T-cell (primary cell): ENCODE measurements around the gene RPS27L. TPM values are rescaled to one million over a fixed set of nuclear protein-coding genes. Genes with fewer than 3 reads are reported as not detected.
A peak's percentile ranks its signal among the peaks of the same experiment; 100 is the strongest.

Experiments
- ATAC-seq, 4 experiments: fragments of 200-7000 bp in 3 of 4; fragments of 150-1000 bp in 1 of 4; cut with Tn5 transposase; replicated peaks in 1 of 4; 1 replicate in 3 of 4; 2 replicates in 1 of 4; pipeline ENCODE4 v1.10.0; 2021; ENCODE audit warnings: moderate library complexity in 3 of 4, mild to moderate bottlenecking in 2 of 4, moderate number of reproducible peaks in 1 of 4
- CTCF ChIA-PET, 2 donors: fragments of 300-600 bp; sonication (Branson Sonifier 250); formaldehyde crosslinking; loops; one replicate each; lab custom pipeline; 2022; ENCODE audit warnings: antibody characterized with exemption in 2 of 2; lab: Charles Lee
- POLR2A ChIA-PET, 2 donors: fragments of 300-600 bp; sonication (Branson Sonifier 250); formaldehyde crosslinking; loops; one replicate each; lab custom pipeline; 2022; ENCODE audit warnings: antibody characterized with exemption in 2 of 2; lab: Charles Lee
- DNase-seq, 35 experiments: peaks; one replicate each; pipeline versions ENCODE4 v3.0.0 to v3.0.0-alpha.2; 2013 to 2023
- H3K27ac ChIP-seq: one replicate; pipeline ENCODE4 v1.5.1; 2013; ENCODE audit warnings: low read length
- H3K27me3 ChIP-seq, 2 experiments: replicated peaks in 1 of 2; 1 replicate in 1 of 2; 2 replicates in 1 of 2; pipeline versions ENCODE4 v1.6.1 to v1.7.0; 2013; ENCODE audit warnings: low read length in 1 of 2, mixed read lengths in 1 of 2; ENCODE audit not compliant: control insufficient read depth in 2 of 2, insufficient read depth in 2 of 2; ENCODE audit errors: extremely low read depth in 1 of 2
- H3K36me3 ChIP-seq, 2 donors: 1 replicate in 1 of 2; 2 replicates in 1 of 2; pipeline versions ENCODE4 v1.6.1 to v1.7.0; 2013; ENCODE audit warnings: low read length in 1 of 2; ENCODE audit not compliant: control insufficient read depth in 2 of 2, insufficient read depth in 1 of 2; ENCODE audit errors: extremely low read depth in 1 of 2
- H3K4me1 ChIP-seq, 2 experiments: 1 replicate in 1 of 2; 2 replicates in 1 of 2; pipeline versions ENCODE4 v1.6.1 to v1.7.0; 2013; ENCODE audit warnings: low read length in 2 of 2, mixed read lengths in 1 of 2; ENCODE audit not compliant: insufficient read depth in 2 of 2, control insufficient read depth in 1 of 2; ENCODE audit errors: extremely low read depth in 1 of 2
- H3K4me3 ChIP-seq, 2 donors: 1 replicate in 1 of 2; 2 replicates in 1 of 2; pipeline versions ENCODE4 v1.5.1 to v1.7.0; 2013; ENCODE audit warnings: mild to moderate bottlenecking in 2 of 2, low read length in 1 of 2, moderate library complexity in 1 of 2; ENCODE audit not compliant: control insufficient read depth in 1 of 2; ENCODE audit errors: extremely low read depth in 1 of 2
- H3K9me3 ChIP-seq: 2 replicates; pipeline ENCODE4 v1.7.0; 2013
- H3K27ac Mint-ChIP-seq, 2 donors: one replicate each; pipeline ENCODE4 v1.8.0; 2020 to 2021; ENCODE audit warnings: mild to moderate bottlenecking in 2 of 2, mixed read lengths in 2 of 2
- H3K27me3 Mint-ChIP-seq, 2 donors: one replicate each; pipeline ENCODE4 v1.8.0; 2021 to 2022; ENCODE audit warnings: mixed read lengths in 2 of 2
- H3K36me3 Mint-ChIP-seq: one replicate; pipeline ENCODE4 v1.8.0; 2021; ENCODE audit warnings: mixed read lengths
- H3K4me1 Mint-ChIP-seq, 3 donors: one replicate each; pipeline ENCODE4 v1.8.0; 2020 to 2022; ENCODE audit warnings: mixed read lengths in 3 of 3, mild to moderate bottlenecking in 1 of 3
- H3K4me3 Mint-ChIP-seq, 3 donors: one replicate each; pipeline ENCODE4 v1.8.0; 2020 to 2022; ENCODE audit warnings: mild to moderate bottlenecking in 3 of 3, mixed read lengths in 3 of 3, moderate library complexity in 3 of 3
- H3K9me3 Mint-ChIP-seq, 3 donors: one replicate each; pipeline ENCODE4 v1.8.0; 2020 to 2022; ENCODE audit warnings: mixed read lengths in 3 of 3
- WGBS: methylation state at CpG from one replicate; pipeline ENCODE4 v1.1.5; 2013; ENCODE audit warnings: missing lambda C conversion rate; ENCODE audit not compliant: insufficient coverage; 5-methylcytosine and 5-hydroxymethylcytosine counted together
- total RNA-seq, 35 experiments: library from RNA in 6 of 35; stranded (reverse) in 6 of 35; fragments of 120-200 nt in 1 of 35; gene quantifications; one replicate each; pipeline versions ENCODE4 v1.2.1 to v1.2.4 and lab custom pipeline; 2013 to 2026

RPS27L gene
- total RNA-seq, 5 donors from 2014 or later (not counting 1 experiment from before 2014, with no cell fraction given) = 48.3 to 123 (median 106) TPM

GRCh38 chr15:63169788-63170187 lies 12.5 kb upstream of the RPS27L start:
- Histone ChIP-seq H3K27me3 (no peaks in the 10 kb centered on the region), H3K36me3 (no peaks in the 10 kb centered on the region), H3K27ac (no peak overlapping the region), H3K4me3 (no peak overlapping the region), H3K4me1 (no peaks in the 10 kb centered on the region), H3K9me3 (no peaks in the 10 kb centered on the region)
- Mint-ChIP-seq H3K27ac (no peak overlapping the region), H3K4me3 (no peak overlapping the region), H3K9me3 (no peaks in the 10 kb centered on the region), H3K36me3 (no peaks in the 10 kb centered on the region), H3K4me1 (peaks cover 0 to 6% (median 2%) of the 10 kb centered on the region in 3 donors), H3K27me3 (no peaks in the 10 kb centered on the region)
- 100% methylated on average over 1 of the region's 2 CpGs for WGBS
- ChIA-PET POLR2A (no interaction called here), CTCF (no interaction called here)
- DNase-seq (no peak), ATAC-seq (no peak)

GRCh38 chr15:63166219-63166618 lies 8.9 kb upstream of the RPS27L start:
- CTCF ChIA-PET = interaction anchor here (0.6 to 1.4 kb wide), 6 partner anchors 77 to 238 kb away, joined by 3 to 6 read pairs (median 4); no protein-coding TSS in a partner anchor
- Histone ChIP-seq H3K36me3 (no peaks in the 10 kb centered on the region), H3K27ac (no peak overlapping the region), H3K27me3 (no peaks in the 10 kb centered on the region), H3K4me1 (no peaks in the 10 kb centered on the region), H3K4me3 (no peak overlapping the region), H3K9me3 (no peaks in the 10 kb centered on the region)
- POLR2A ChIA-PET = interaction anchor here in 1 of 2 donors (1.0 kb wide), 1 partner anchor 9 kb away, joined by 3 read pairs; the partner anchor contains the start of gene RPS27L
- DNase-seq (peak in 1 of 35 experiments; percentile 37), ATAC-seq (peak in 2 of 4 experiments; percentile 34 to 37)
- WGBS = no CpG with 5 or more reads among the region's 2 CpGs
- Mint-ChIP-seq H3K36me3 (no peaks in the 10 kb centered on the region), H3K27me3 (no peaks in the 10 kb centered on the region), H3K4me3 (no peak overlapping the region), H3K9me3 (no peaks in the 10 kb centered on the region), H3K4me1 (peaks cover 0 to 6% (median 2%) of the 10 kb centered on the region in 3 donors), H3K27ac (no peak overlapping the region)

- ATAC-seq (no peak), DNase-seq (no peak)
- Histone ChIP-seq H3K27ac (no peak overlapping the region), H3K9me3 (no peaks in the 10 kb centered on the region), H3K36me3 (no peaks in the 10 kb centered on the region), H3K4me3 (no peak overlapping the region), H3K27me3 (no peaks in the 10 kb centered on the region), H3K4me1 (no peaks in the 10 kb centered on the region)
- no peak overlapping the region for H3K27ac Mint-ChIP-seq
- no peaks in the 10 kb centered on the region for H3K9me3 Mint-ChIP-seq
- H3K4me1 Mint-ChIP-seq = peaks cover 0 to 6% (median 2%) of the 10 kb centered on the region in 3 donors
- WGBS = no CpG with 5 or more reads among the region's 6 CpGs
- ChIA-PET CTCF (interaction anchor here (0.7 to 1.4 kb wide), 2 partner anchors 236 to 237 kb away, joined by 3 to 6 read pairs; no protein-coding TSS in a partner anchor), POLR2A (no interaction called here)
- H3K4me3 Mint-ChIP-seq = no peak overlapping the region
- no peaks in the 10 kb centered on the region for H3K36me3 Mint-ChIP-seq
- no peaks in the 10 kb centered on the region for H3K27me3 Mint-ChIP-seq
Observed at GRCh38 chr15:63165166-63165859, 8.0 kb upstream of the RPS27L start.

GRCh38 chr15:63163217-63163616 lies 5.9 kb upstream of the RPS27L start:
- Mint-ChIP-seq H3K4me1 (peaks cover 1 to 6% (median 3%) of the 10 kb centered on the region in 3 donors), H3K27ac (no peak overlapping the region), H3K36me3 (no peaks in the 10 kb centered on the region), H3K9me3 (no peaks in the 10 kb centered on the region), H3K27me3 (no peaks in the 10 kb centered on the region), H3K4me3 (no peak overlapping the region)
- ATAC-seq = no peak
- H3K27me3 ChIP-seq = no peaks in the 10 kb centered on the region
- peaks cover 1 to 3% of the 10 kb centered on the region in 2 experiments for H3K4me1 ChIP-seq
- H3K9me3 ChIP-seq = no peaks in the 10 kb centered on the region
- ChIA-PET POLR2A (no interaction called here), CTCF (interaction anchor here in 1 of 2 donors (0.7 kb wide), 1 partner anchor 219 kb away, joined by 6 read pairs; no protein-coding TSS in a partner anchor)
- WGBS = 67% methylated on average over 2 of the region's 4 CpGs
- DNase-seq = no peak
- H3K36me3 ChIP-seq = no peaks in the 10 kb centered on the region
- H3K27ac ChIP-seq = no peak overlapping the region
- no peak overlapping the region for H3K4me3 ChIP-seq

GRCh38 chr15:63160638-63161037 lies 3.4 kb upstream of the RPS27L start:
- Histone ChIP-seq H3K4me1 (peaks cover 9 to 11% of the 10 kb centered on the region in 2 experiments), H3K27ac (no peak overlapping the region), H3K4me3 (no peak overlapping the region), H3K36me3 (no peaks in the 10 kb centered on the region), H3K9me3 (no peaks in the 10 kb centered on the region), H3K27me3 (no peaks in the 10 kb centered on the region)
- Mint-ChIP-seq H3K27ac (no peak overlapping the region), H3K4me1 (peaks cover 9 to 13% (median 10%) of the 10 kb centered on the region in 3 donors), H3K27me3 (no peaks in the 10 kb centered on the region), H3K4me3 (no peak overlapping the region), H3K9me3 (no peaks in the 10 kb centered on the region), H3K36me3 (no peaks in the 10 kb centered on the region)
- ATAC-seq = no peak
- DNase-seq = no peak
- ChIA-PET POLR2A (interaction anchor here in 1 of 2 donors (0.6 kb wide), 2 partner anchors 55 to 69 kb away, joined by 3 read pairs; no protein-coding TSS in a partner anchor), CTCF (no interaction called here)

- Mint-ChIP-seq H3K36me3 (peaks cover 5% of the 10 kb centered on the region), H3K4me3 (peak overlapping the region; percentile 85 to 100 (median 97)), H3K27me3 (no peaks in the 10 kb centered on the region), H3K27ac (peak overlapping the region; percentile 79 to 89), H3K9me3 (no peaks in the 10 kb centered on the region), H3K4me1 (peaks cover 17 to 28% (median 22%) of the 10 kb centered on the region in 3 donors)
- Histone ChIP-seq H3K27ac (peak overlapping the region; percentile 76), H3K4me1 (peaks cover 9 to 11% of the 10 kb centered on the region in 2 experiments), H3K36me3 (peaks cover 0 to 8% of the 10 kb centered on the region in 2 donors), H3K4me3 (peak overlapping the region; percentile 85 to 92), H3K9me3 (no peaks in the 10 kb centered on the region), H3K27me3 (no peaks in the 10 kb centered on the region)
- WGBS = 37% methylated on average over 7 of the region's 18 CpGs
- ChIA-PET POLR2A (interaction anchor here (0.8 to 1.7 kb wide), 6 partner anchors 8 to 120 kb away, joined by 3 to 8 read pairs (median 3); no protein-coding TSS in a partner anchor), CTCF (interaction anchor here in 1 of 2 donors (0.6 to 1.7 kb wide), 5 partner anchors 26 to 111 kb away, joined by 3 to 6 read pairs (median 3); no protein-coding TSS in a partner anchor)
- ATAC-seq (peak in 3 of 4 experiments; percentile 13 to 37 (median 15)), DNase-seq (peak in 18 of 35 experiments; percentile 2 to 50 (median 8))
Observed at GRCh38 chr15:63157891-63158431, 684 bp upstream of the RPS27L start.
